ENCODE data around the gene ABRACL. TPM values are rescaled to one million over a fixed set of nuclear protein-coding genes. Genes with fewer than 3 reads are reported as not detected.

Gene ABRACL
- total and polyA plus RNA-seq, 2 of the 8 experiments (the other 6 are each of a cell fraction or from before 2014, with no cell fraction given) = 103 to 167 TPM

DNA sequence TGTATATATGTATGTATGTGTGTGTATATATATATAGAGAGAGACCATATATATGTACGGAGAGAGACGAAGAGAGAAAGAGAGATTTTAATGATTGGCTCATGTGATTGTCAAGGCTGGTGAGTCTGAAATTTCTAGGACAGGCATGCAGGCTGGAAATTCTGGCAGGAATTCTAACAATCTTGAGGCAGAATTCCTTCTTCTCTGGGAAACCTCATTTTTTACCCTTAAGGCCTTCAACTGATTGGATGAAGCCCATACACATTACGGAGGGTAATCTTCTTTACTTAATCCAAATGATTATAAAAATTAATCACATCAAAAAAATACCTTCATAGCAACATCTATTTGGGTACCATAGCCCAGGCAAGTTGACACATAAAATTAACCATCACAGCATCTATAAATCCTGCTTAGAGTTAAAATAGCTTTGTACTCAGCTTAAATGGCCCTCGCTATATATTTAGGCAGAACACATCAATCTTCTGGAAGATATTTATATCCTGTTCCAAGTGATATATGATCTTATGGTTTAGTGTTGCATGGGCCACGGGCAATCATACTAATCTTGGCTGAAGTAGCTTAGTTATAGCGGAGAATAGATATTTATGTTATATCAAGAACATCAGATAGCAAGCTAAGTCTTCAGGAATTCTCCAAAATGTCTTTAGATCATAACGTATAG, 36.6 kb downstream of the ABRACL start (continued):
- TF ChIP-seq SP2 (IDR thresholded peaks at IDR 0.05; ENCODE audit: low read length) (no peak), EZH2 (IDR thresholded peaks at IDR 0.05; ENCODE audit: low read depth, low read length, severe bottlenecking) (no peak), SP4 (IDR thresholded peaks at IDR 0.05; ENCODE audit: low read length) (no peak), CHD1 (IDR thresholded peaks at IDR 0.05; ENCODE audit: low read depth, low read length) (no peak)
